Activated CD4-positive, alpha-beta T cell treated with anti-CD3 and anti-CD28 coated beads, Interleukin-2, amount 50 U/mL, for 16 hours (primary cell): Measurements from ENCODE around the gene YPEL2.
A peak's percentile ranks its signal among the peaks of the same experiment; 100 is the strongest.
"Not testable (repeated sequence)": the region's sequence is repeated elsewhere in the genome, so short reads cannot be mapped to it uniquely, and the experiment has no call there.

ENCODE experiments used
- DNase-seq: peaks from one replicate; pipeline ENCODE4 v3.0.0-alpha.2; 2020

YPEL2 gene

GRCh38 chr17:59331129-59331928 lies at the start of gene YPEL2:
Gene YPEL2 (plus strand): TSS chr17:59331655. CDS start chr17:59353410, 21,755 bp downstream.
- DNase-seq = peak; percentile 92

GRCh38 chr17:59284317-59284716 lies 47.1 kb upstream of the YPEL2 start:
- DNase-seq = no peak

GRCh38 chr17:59287452-59287851 lies 44.0 kb upstream of the YPEL2 start:
- DNase-seq = peak; percentile 15

GRCh38 chr17:59287891-59288290 lies 43.6 kb upstream of the YPEL2 start:
- no peak for DNase-seq

GRCh38 chr17:59289981-59290301 lies 41.5 kb upstream of the YPEL2 start:
- no peak for DNase-seq

GRCh38 chr17:59290302-59290998 lies 41.0 kb upstream of the YPEL2 start:
- not testable (repeated sequence) for DNase-seq

GRCh38 chr17:59292174-59292523 lies 39.3 kb upstream of the YPEL2 start:
- DNase-seq = no peak

- DNase-seq = no peak
Measured at GRCh38 chr17:59296190-59296589, 35.3 kb upstream of the YPEL2 start.

- no peak for DNase-seq
Measured at GRCh38 chr17:59298521-59298920, 32.9 kb upstream of the YPEL2 start.

GRCh38 chr17:59299400-59300092 lies 31.9 kb upstream of the YPEL2 start:
- DNase-seq = no peak

- no peak for DNase-seq
Measured at GRCh38 chr17:59300941-59301340, 30.5 kb upstream of the YPEL2 start.

- no peak for DNase-seq
Measured at GRCh38 chr17:59304811-59305210, 26.6 kb upstream of the YPEL2 start.

GRCh38 chr17:59310263-59310920 lies 21.1 kb upstream of the YPEL2 start:
- no peak for DNase-seq

- DNase-seq = peak; percentile 85
Measured at GRCh38 chr17:59311051-59311468, 20.4 kb upstream of the YPEL2 start.

GRCh38 chr17:59311521-59311920 lies 19.9 kb upstream of the YPEL2 start:
- not testable (repeated sequence) for DNase-seq

- DNase-seq = no peak
Measured at GRCh38 chr17:59315866-59316265, 15.6 kb upstream of the YPEL2 start.

- no peak for DNase-seq
Measured at GRCh38 chr17:59327121-59327980, 4.1 kb upstream of the YPEL2 start.

- DNase-seq = no peak
Measured at GRCh38 chr17:59327981-59328290, 3.5 kb upstream of the YPEL2 start.

GRCh38 chr17:59328601-59329000 lies 2.9 kb upstream of the YPEL2 start:
- DNase-seq = no peak

GRCh38 chr17:59329176-59330052 lies 2.0 kb upstream of the YPEL2 start:
- peak; percentile 71 for DNase-seq
